C4-2B (cell line): ENCODE data around the gene SERHL2.
"Not testable (repeated sequence)": the region's sequence is repeated elsewhere in the genome, so short reads cannot be mapped to it uniquely, and the experiment has no call there.

Source experiments
- CTCF ChIP-seq: fragments of 450-650 bp; conservative IDR thresholded peaks from 2 replicates; pipeline ENCODE4 v1.5.1; 2017; ENCODE audit warnings: mild to moderate bottlenecking
- ZFX ChIP-seq: fragments of 450-650 bp; IDR thresholded peaks from 2 replicates; pipeline ENCODE4 v1.6.1; 2017

DNA sequence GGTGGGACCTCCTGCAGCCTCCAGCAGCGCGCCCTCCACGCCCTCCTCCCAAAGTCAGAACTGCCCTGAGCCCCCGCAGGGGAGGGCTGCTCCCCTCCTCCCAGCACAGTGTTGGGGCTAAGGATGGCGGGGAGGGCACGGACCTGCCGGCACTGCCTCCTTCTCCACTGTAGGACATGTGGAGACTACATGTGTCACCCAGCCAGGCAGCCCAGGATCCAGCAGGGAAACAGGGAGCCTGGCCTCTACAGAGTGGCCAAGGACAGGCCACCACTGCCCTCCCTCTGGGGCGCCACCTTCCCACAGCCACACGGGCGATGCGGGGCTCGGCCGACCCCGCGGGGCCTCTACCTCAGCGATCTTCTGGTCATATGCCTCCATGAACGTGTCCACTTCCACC is 39.4 kb upstream of the SERHL2 start:
- not testable (repeated sequence) for TF ChIP-seq CTCF, ZFX
